OCI-M1 (cell line): ENCODE results near the gene PCP2.

Experiments
- DNase-seq: peaks from one replicate; lab custom pipeline; 2025; lab: John Stamatoyannopoulos, UW

The PCP2 gene

GRCh38 chr19:7618771-7619510, 14.6 kb downstream of the PCP2 start:
- no peak for DNase-seq

DNA sequence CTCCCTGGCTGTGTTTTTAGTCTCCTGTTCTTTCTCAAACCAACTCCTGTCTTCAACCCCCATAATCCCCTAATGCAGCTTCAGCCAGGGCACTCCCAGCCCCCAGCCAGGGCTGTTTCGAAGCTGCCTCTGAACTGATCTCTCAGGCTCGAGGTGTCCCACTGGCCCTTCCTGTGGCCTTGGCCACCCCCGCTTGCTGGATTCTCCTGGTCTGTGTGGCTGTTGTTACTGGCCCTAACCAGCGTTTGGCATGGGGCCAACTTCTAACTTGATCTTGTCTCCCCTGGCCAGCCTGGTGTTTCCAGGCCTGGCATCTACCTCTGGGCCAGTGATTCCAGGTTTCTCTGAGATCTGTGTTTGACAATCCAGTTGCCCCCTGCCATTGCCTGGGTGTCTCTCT, 15.2 kb downstream of the PCP2 start:
- DNase-seq = peak; percentile 4

DNA sequence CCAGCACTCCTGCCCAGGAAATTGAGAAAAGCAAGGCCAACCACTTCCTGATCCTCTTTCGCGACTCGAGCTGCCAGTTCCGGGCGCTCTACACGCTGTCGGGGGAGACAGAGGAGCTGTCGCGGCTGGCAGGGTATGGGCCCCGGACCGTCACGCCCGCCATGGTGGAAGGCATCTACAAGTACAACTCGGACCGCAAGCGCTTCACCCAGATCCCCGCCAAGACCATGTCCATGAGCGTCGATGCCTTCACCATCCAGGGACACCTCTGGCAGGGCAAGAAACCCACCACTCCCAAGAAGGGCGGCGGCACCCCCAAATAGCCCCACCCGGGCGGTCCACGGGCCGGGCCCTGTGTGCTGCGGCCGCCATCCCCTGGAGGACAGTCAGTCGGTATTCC, 15.8 kb downstream of the PCP2 start:
- no peak for DNase-seq

GRCh38 chr19:7617172-7617571, 16.3 kb downstream of the PCP2 start:
- no peak for DNase-seq

GRCh38 chr19:7614859-7615741, 18.4 kb downstream of the PCP2 start:
- no peak for DNase-seq

- no peak for DNase-seq
Measured at GRCh38 chr19:7612282-7613274, 20.9 kb downstream of the PCP2 start.

GRCh38 chr19:7611541-7612279, 21.8 kb downstream of the PCP2 start:
- DNase-seq = no peak

DNA sequence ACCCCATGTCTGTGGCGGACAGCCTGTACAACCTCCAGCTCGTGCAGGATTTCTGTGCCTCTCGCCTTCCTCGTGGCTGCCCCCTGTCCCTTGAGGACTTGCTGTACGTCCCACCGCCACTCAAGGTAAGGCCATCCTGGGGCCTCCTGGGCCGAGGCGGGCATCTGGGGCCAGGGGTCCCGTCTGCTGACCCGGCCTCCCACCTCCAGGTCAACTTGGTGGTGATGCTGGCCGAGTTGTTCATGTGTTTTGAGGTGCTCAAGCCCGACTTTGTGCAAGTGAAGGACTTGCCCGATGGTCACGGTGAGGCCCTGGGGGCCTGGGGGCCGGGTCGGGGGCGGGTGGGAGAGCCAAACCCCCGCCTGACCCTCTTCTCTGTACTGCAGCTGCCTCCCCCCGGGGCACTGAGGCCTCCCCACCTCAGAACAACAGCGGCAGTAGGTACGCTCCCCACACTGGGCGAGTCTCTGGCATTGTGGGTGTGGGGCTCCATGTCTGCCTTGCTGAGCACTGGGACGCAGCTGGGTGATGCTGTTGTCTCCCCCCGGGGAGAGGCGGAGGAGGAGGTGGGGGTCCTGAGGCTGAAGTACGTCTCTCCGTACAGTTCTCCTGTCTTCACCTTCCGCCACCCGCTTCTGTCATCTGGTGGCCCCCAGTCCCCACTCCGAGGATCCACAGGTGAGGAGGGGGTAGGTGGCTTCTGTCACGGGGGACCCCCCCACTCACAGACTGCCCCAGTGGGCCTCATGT, 22.9 kb downstream of the PCP2 start:
- DNase-seq = no peak

DNA sequence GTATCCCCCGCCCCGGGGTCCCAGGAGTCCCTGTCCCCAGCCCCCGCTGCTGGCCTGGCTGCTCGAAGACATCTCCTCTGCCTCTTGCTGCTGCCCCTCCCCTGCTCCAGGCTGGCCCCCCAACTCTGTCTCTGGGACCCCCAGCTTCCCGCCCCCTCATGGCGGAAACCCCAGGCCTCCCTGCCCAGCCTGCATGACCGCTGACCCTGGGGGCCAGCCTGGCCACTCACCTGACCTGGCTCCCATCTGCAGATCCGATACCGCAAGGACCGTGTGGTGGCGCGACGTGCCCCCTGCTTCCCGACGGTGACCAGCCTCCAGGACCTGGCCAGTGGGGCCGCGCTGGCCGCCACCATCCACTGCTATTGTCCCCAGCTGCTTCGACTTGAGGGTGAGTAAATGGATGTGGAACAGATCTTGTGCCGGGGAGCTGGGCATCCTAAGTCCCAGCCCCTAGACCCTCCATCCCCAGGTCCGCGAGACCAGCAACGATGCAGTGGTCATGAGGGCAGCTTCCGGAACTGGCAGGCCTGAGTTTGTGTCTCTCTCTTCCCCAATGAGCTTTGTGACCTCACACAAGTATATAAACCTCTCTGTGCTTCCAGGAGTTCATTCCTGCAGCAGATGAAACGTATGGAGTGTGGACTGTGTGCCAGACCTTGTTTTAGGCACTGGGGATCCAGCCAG, 25.5 kb downstream of the PCP2 start:
- no peak for DNase-seq

DNA sequence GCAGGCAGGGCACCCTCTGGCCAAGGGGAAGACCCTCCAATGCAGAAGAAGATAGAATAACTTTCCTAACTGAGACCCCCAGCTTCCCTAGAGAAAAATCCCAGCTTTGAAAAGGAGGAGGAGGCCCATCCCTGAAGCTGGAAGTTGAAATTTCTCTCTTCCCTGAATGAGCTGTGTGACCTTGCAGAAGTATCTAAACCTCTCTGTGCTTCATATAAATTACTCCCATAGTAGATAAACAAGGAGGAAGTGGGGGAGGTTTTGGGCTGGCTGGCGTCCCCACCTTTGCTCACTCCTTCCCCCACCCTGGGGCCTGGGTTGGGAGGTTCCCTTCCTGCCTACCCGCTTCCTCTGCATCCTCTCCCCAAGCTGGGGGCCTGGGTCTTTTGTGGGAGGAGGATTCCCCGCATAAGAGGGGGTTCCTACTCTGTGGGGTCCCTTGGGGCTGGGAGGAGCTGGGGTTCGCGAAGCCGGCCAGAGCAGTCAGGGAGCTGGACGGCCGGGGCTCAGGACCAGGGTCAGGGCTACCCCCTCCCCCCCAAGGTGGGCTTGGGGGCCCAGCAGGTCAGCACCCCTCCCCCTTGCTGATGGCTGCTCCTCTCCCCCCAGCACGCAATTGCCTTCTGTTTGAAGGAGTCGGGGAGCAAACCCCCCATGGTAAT, 26.2 kb downstream of the PCP2 start:
- no peak for DNase-seq

- DNase-seq = no peak
Measured at GRCh38 chr19:7606289-7606688, 27.2 kb downstream of the PCP2 start.

DNA sequence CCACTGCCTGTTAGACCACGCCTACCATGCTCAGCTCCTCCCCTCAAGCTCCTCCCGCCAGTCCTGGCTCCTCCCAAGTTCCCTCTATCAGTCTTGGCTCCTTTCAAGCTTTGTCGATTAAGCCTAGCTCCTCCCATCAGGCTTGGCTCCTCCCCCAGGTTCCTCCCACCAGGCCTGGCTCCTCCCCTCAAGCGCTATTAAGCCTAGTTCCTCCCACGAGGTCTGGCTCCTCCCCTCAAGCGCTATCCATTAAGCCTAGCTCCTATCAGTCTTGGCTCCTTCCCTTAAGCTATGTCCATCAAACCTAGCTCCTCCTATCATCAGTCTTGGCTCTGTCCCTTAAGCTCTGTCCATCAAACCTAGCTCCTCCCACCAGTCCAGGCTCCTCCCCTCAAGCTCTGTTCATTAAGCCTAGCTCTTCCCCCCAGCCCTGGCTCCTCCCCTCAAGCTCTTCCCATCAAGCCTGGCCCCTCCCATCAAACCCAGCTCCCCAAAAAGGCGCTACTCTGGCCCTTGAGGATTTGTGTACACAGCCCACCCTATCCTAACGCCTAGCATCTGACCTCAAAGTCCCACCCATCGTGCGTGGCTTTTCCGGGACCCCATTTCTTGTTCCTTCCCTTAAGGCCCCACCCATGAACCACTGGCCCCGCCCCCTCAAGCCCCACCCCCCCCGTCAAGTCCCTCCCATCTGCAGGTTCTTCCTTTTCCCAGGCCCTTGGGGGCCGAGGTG, 27.9 kb downstream of the PCP2 start:
- peak; percentile 85 for DNase-seq

GRCh38 chr19:7603919-7604318, 29.6 kb downstream of the PCP2 start:
- peak; percentile 38 for DNase-seq

- no peak for DNase-seq
Measured at GRCh38 chr19:7602935-7603497, 30.5 kb downstream of the PCP2 start.

DNA sequence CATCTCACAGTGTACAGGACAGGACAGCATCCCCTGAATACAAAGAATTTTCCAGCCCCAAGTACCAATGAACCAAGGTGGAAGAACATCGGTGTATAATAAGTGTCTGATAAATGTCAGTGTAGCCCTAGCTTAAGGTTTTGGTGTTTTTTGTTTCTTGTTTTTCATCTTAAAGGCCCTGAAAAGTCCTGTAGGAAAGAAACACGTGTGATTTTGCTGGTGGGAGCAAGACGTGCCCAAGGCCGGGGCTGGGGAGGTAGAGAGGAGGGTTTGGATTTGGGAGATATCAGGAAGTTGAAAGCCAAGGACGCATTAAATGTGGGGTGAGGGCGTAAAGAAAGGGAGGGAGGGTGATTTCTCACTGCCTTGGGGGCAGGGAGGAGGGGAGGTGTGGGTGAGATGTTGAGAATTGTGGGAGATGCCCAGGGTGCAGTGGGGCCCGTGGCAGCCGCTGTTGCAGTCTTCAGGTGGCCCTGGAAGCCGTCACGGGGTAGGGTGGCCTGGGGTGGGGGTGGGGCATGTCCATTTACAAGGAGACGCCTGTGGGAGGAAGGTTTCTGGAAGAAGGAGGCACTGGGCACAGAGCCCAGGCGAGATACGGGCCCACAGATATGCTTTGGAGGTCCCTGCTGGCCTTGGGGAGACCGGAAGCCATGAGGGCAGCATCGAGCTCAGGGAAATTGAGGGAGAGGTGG, 31.1 kb downstream of the PCP2 start:
- peak; percentile 3 for DNase-seq

DNA sequence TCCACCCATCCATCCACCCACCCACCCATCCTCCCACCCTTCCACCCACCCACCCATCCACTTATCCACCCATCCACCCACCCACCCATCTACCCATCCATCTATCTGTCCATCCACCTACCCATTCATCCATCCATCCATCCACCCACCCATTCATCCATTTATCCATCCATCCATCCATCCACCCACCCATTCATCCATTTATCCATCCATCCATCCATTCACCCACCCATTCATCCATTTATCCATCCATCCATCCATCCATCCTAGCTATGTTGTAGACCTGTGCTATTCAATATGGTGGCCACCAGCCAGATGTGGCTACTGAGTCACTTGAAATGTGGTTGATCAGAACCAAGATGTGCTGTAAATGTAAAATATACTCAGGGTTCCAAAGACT, 32.8 kb downstream of the PCP2 start:
- no peak for DNase-seq

- no peak for DNase-seq
Measured at GRCh38 chr19:7598180-7598579, 35.3 kb downstream of the PCP2 start.

GRCh38 chr19:7597689-7598088, 35.8 kb downstream of the PCP2 start:
- DNase-seq = no peak
